DOHH2 (cell line): Measurements from ENCODE around the gene CLIP2.

Experiments used
- EZH2phosphoT487 ChIP-seq: fragments of 200-600 bp; sonication (generic); IDR thresholded peaks from 2 replicates; pipeline ENCODE4 v1.6.1; 2017; ENCODE audit warnings: borderline replicate concordance, mild to moderate bottlenecking, antibody characterized with exemption, low read length, moderate library complexity, mixed read lengths
- TF ChIP-seq, protein P1 (sequence below): fragments of 200-600 bp; sonication (generic); IDR thresholded peaks from one replicate; pipeline ENCODE4 v1.5.1; 2014; ENCODE audit warnings: antibody characterized with exemption, mild to moderate bottlenecking, low read depth, low read length; ENCODE audit not compliant: poor library complexity, severe bottlenecking

DNA sequence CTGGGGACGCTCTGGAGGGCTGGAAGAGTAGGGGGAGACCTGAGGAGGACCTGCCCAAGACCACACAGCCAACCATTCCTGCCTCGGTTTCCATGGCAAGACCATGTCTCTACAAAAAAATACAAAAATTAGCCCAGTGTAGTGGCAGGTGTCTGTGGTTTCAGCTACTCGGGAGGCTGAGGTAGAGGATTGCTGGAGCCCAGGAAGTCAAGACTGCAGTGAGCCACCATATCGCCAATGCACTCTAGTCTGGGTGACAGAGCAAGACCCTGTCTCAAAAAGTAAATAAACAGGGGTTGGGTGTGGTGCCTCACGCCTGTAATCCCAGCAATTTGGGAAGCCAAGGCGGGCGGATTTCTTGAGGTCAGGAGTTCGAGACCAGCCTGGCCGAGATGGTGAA is 48.7 kb downstream of the CLIP2 start:
- TF ChIP-seq, protein P1, sequence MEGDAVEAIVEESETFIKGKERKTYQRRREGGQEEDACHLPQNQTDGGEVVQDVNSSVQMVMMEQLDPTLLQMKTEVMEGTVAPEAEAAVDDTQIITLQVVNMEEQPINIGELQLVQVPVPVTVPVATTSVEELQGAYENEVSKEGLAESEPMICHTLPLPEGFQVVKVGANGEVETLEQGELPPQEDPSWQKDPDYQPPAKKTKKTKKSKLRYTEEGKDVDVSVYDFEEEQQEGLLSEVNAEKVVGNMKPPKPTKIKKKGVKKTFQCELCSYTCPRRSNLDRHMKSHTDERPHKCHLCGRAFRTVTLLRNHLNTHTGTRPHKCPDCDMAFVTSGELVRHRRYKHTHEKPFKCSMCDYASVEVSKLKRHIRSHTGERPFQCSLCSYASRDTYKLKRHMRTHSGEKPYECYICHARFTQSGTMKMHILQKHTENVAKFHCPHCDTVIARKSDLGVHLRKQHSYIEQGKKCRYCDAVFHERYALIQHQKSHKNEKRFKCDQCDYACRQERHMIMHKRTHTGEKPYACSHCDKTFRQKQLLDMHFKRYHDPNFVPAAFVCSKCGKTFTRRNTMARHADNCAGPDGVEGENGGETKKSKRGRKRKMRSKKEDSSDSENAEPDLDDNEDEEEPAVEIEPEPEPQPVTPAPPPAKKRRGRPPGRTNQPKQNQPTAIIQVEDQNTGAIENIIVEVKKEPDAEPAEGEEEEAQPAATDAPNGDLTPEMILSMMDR, result no peak
- TF ChIP-seq EZH2phosphoT487, result no peak
